Uterus (tissue), 4 donors: ENCODE measurements around the gene CFAP119. TPM values are rescaled to one million over a fixed set of nuclear protein-coding genes. Genes with fewer than 3 reads are reported as not detected.
"Not testable (repeated sequence)": the region's sequence is repeated elsewhere in the genome, so short reads cannot be mapped to it uniquely, and the experiment has no call there.

ENCODE experiments used
- DNase-seq, 2 donors: peaks; one replicate each; pipeline ENCODE4 v3.0.0-alpha.2; 2019 to 2020
- H3K27ac ChIP-seq, 2 donors: fragments of 200-600 bp; sonication (generic); 1 replicate in 1 of 2; 2 replicates in 1 of 2; pipeline ENCODE4 v1.5.1; 2016 to 2018
- H3K27me3 ChIP-seq, 2 donors: fragments of 200-600 bp; sonication (generic); one replicate each; pipeline ENCODE4 v1.5.1; 2018 to 2019; ENCODE audit warnings: control low read depth in 1 of 2
- H3K36me3 ChIP-seq, 2 donors: fragments of 200-600 bp; sonication (generic); one replicate each; pipeline ENCODE4 v1.5.1; 2019; ENCODE audit warnings: control low read depth in 1 of 2
- H3K4me1 ChIP-seq, 2 donors: fragments of 200-600 bp; sonication (generic); one replicate each; pipeline ENCODE4 v1.5.1; 2018 to 2019; ENCODE audit warnings: control low read depth in 1 of 2
- H3K4me3 ChIP-seq, 2 donors: fragments of 200-600 bp; sonication (generic); 1 replicate in 1 of 2; 2 replicates in 1 of 2; pipeline ENCODE4 v1.5.1; 2018 to 2019; ENCODE audit warnings: mild to moderate bottlenecking in 1 of 2
- H3K9me3 ChIP-seq, 2 donors: fragments of 200-600 bp; sonication (generic); one replicate each; pipeline ENCODE4 v1.5.1; 2019; ENCODE audit warnings: control low read depth in 1 of 2
- POLR2A ChIP-seq, 2 donors: fragments of 450-650 bp; IDR thresholded peaks; one replicate each; pipeline ENCODE4 v1.6.1; 2016; ENCODE audit warnings: antibody characterized with exemption in 2 of 2, mild to moderate bottlenecking in 1 of 2, moderate library complexity in 1 of 2
- intact Hi-C: fragments of 100-400 bp; cut with DNase I; formaldehyde crosslinking; loops from one replicate; pipeline ENCODE4 v1.15.1; 2023; ENCODE audit warnings: low total_unique reads
- total RNA-seq, 4 donors: library from RNA; depleted of rRNA in 3 of 4; stranded (reverse); fragments of >200 nt in 3 of 4; gene quantifications; one replicate each; pipeline versions ENCODE4 v1.1.0 to v1.2.4, GENCODE V29; 2014 to 2023
- TF ChIP-seq, protein P1 (sequence below), 4 experiments: fragments of 200-600 bp in 2 of 4; fragments of 450-650 bp in 2 of 4; sonication (generic) in 2 of 4; IDR thresholded peaks; one replicate each; pipeline ENCODE4 v1.5.1; 2016 to 2019; ENCODE audit warnings: antibody characterized with exemption in 4 of 4, mild to moderate bottlenecking in 2 of 4, moderate library complexity in 1 of 4
- donor health status: DM: yes; HTN: yes; CAD: no.

Gene CFAP119
- 1 to 10 TPM in 2 of 4 donors, not detected in 2; 4.1 to 9.1 TPM for total RNA-seq

- TF ChIP-seq, protein P1, sequence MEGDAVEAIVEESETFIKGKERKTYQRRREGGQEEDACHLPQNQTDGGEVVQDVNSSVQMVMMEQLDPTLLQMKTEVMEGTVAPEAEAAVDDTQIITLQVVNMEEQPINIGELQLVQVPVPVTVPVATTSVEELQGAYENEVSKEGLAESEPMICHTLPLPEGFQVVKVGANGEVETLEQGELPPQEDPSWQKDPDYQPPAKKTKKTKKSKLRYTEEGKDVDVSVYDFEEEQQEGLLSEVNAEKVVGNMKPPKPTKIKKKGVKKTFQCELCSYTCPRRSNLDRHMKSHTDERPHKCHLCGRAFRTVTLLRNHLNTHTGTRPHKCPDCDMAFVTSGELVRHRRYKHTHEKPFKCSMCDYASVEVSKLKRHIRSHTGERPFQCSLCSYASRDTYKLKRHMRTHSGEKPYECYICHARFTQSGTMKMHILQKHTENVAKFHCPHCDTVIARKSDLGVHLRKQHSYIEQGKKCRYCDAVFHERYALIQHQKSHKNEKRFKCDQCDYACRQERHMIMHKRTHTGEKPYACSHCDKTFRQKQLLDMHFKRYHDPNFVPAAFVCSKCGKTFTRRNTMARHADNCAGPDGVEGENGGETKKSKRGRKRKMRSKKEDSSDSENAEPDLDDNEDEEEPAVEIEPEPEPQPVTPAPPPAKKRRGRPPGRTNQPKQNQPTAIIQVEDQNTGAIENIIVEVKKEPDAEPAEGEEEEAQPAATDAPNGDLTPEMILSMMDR (IDR thresholded peaks at IDR 0.05), result peak in 2 of 4 experiments; percentile 21 to 27
- TF ChIP-seq POLR2A (IDR thresholded peaks at IDR 0.05), result peak; percentile 38 to 88
- intact Hi-C loops, result no loop called here
- H3K27ac ChIP-seq, result peak within 1 kb of the TSS; percentile 93 to 96
- no peaks in the 10 kb centered on the region for H3K27me3 ChIP-seq
- peak; percentile 97 to 98 for DNase-seq
- H3K4me3 ChIP-seq, result peak within 1 kb of the TSS; percentile 79 to 97
- no peaks in the 10 kb centered on the region for H3K36me3 ChIP-seq
- H3K4me1 ChIP-seq, result peaks cover 7 to 23% of the 10 kb centered on the region in 2 donors
- no peaks in the 10 kb centered on the region for H3K9me3 ChIP-seq
These were observed at the start of gene CFAP119, which contains the start of gene RNF40 for GRCh38 chr16:30761928-30762902. TSS of gene CFAP119 (minus strand) at chr16:30762062. CDS start at chr16:30761748, 314 bp downstream. TSS of gene RNF40 (plus strand) at chr16:30762322. CDS start at chr16:30762546, 224 bp downstream.

- H3K27ac ChIP-seq, H3K4me3 ChIP-seq, H3K27me3 ChIP-seq, H3K36me3 ChIP-seq, DNase-seq, H3K4me1 ChIP-seq, intact Hi-C loops, H3K9me3 ChIP-seq: not testable (repeated sequence)
These were observed 47.8 kb upstream of the CFAP119 start for GRCh38 chr16:30809675-30810074.

GRCh38 chr16:30808890-30809426 lies 47.1 kb upstream of the CFAP119 start:
- H3K4me1 ChIP-seq, H3K4me3 ChIP-seq, H3K27me3 ChIP-seq, H3K27ac ChIP-seq, intact Hi-C loops, H3K9me3 ChIP-seq, H3K36me3 ChIP-seq, DNase-seq: not testable (repeated sequence)

- TF ChIP-seq POLR2A (IDR thresholded peaks at IDR 0.05), result no peak
- TF ChIP-seq, protein P1 (IDR thresholded peaks at IDR 0.05), result no peak
- no peaks in the 10 kb centered on the region for H3K36me3 ChIP-seq
- no peak overlapping the region for H3K4me3 ChIP-seq
- no peaks in the 10 kb centered on the region for H3K27me3 ChIP-seq
- DNase-seq, result no peak
- H3K27ac ChIP-seq, result no peak overlapping the region
- intact Hi-C loops, result no loop called here
- no peaks in the 10 kb centered on the region for H3K9me3 ChIP-seq
- peaks cover 0 to 5% of the 10 kb centered on the region in 2 donors for H3K4me1 ChIP-seq
These were observed 46.3 kb upstream of the CFAP119 start for GRCh38 chr16:30808146-30808545.

DNA sequence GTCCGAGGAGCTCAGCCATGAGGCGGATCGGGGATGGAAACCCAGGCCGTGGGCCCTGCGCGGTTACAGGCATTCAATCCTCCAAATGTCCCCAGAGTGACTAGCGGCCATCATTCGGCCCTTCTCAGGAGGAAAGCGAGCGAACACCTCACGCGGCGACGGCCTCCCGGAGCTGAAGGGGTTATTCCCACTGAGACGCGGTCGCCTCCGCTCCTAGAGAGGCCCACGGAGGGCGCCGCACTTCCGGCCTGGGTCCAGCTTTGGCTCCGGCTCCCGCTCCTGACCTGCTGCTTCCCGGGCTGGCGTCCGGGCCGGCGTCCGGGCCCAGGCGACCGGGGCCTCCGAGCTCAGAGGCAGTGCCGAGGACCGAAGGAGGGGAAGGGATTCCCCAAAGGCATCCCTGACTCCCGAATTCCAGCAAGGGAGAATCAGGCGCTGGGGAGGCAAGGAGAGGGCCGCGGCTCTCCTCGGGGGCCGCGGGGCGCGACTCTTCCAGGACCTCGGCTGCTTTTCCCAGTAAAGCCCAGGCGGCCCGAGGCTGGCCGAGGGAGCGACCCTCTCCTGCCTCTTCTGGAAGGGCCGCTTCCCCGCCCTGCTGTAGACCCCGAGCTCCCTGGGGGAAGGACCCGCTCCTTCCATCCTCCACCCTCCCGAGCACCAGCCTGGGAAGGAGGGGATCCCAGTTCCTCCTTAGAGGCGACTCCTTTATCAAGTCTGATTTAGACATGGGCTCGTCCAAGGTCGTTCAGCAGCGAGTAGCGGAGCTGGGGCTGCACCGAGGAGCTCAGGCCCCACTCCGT lies 43.7 kb upstream of the CFAP119 start:
- Histone ChIP-seq H3K36me3 (no peaks in the 10 kb centered on the region), H3K4me1 (peaks cover 0 to 5% of the 10 kb centered on the region in 2 donors), H3K27ac (peak overlapping the region; percentile 88 to 92), H3K9me3 (no peaks in the 10 kb centered on the region), H3K27me3 (no peaks in the 10 kb centered on the region), H3K4me3 (peak overlapping the region; percentile 55 to 69)
- intact Hi-C loops, result no loop called here
- TF ChIP-seq, protein P1 (IDR thresholded peaks at IDR 0.05), result peak in 2 of 4 experiments; percentile 25 to 26
- peak; percentile 57 to 91 for TF ChIP-seq POLR2A (IDR thresholded peaks at IDR 0.05)
- peak; percentile 84 to 89 for DNase-seq
